Heart right ventricle (tissue), 16 donors: Measurements from ENCODE around the gene LTO1. TPM values are rescaled to one million over a fixed set of nuclear protein-coding genes. Genes with fewer than 3 reads are reported as not detected.

Source experiments
- ATAC-seq, 8 donors: fragments of 200-7000 bp; cut with Tn5 transposase; one replicate each; pipeline ENCODE4 v1.9.1; 2020; ENCODE audit warnings: mild to moderate bottlenecking in 8 of 8, moderate library complexity in 8 of 8, moderate number of reproducible peaks in 1 of 8
- DNase-seq, 2 donors: peaks; one replicate each; pipeline ENCODE4 v3.0.0-alpha.2; 2020
- H3K27ac ChIP-seq, 10 donors: fragments of 200-600 bp; sonication (generic) in 2 of 10; one replicate each; pipeline versions ENCODE4 v1.5.0 to v1.8.0; 2020 to 2022; ENCODE audit warnings: mild to moderate bottlenecking in 3 of 10
- H3K27me3 ChIP-seq, 7 donors: fragments of 200-600 bp; one replicate each; pipeline ENCODE4 v1.8.0; 2021 to 2022; ENCODE audit warnings: mild to moderate bottlenecking in 2 of 7
- H3K36me3 ChIP-seq, 9 donors: fragments of 200-600 bp; sonication (generic) in 1 of 9; one replicate each; pipeline versions ENCODE4 v1.5.0 to v1.8.0; 2020 to 2022; ENCODE audit warnings: mild to moderate bottlenecking in 2 of 9
- H3K4me1 ChIP-seq, 9 donors: fragments of 200-600 bp; sonication (generic) in 1 of 9; one replicate each; pipeline versions ENCODE4 v1.5.0 to v1.8.0; 2020 to 2022; ENCODE audit warnings: mild to moderate bottlenecking in 4 of 9
- H3K4me3 ChIP-seq, 10 donors: fragments of 200-600 bp; sonication (generic) in 2 of 10; one replicate each; pipeline versions ENCODE4 v1.5.0 to v1.8.0; 2020 to 2022; ENCODE audit warnings: mild to moderate bottlenecking in 7 of 10, moderate library complexity in 2 of 10
- H3K9me3 ChIP-seq, 11 donors: fragments of 200-600 bp in 10 of 11; sonication (generic) in 2 of 11; one replicate each; pipeline versions ENCODE4 v1.5.0 to v1.8.0; 2013 to 2022; ENCODE audit warnings: mild to moderate bottlenecking in 2 of 11, control low read depth in 1 of 11, moderate library complexity in 1 of 11
- WGBS, 2 donors: extraction: QIAGEN DNeasy Blood & Tissue Kit; methylation state at CpG; one replicate each; pipeline ENCODE4 v1.1.7; 2013; ENCODE audit warnings: inconsistent platforms in 1 of 2; 5-methylcytosine and 5-hydroxymethylcytosine counted together
- intact Hi-C, 10 donors: fragments of 100-400 bp; cut with DNase I; formaldehyde crosslinking; loops; one replicate each; pipeline versions ENCODE4 v1.11.1 to v1.14.2; 2022
- polyA plus RNA-seq, 2 donors: library from polyadenylated mRNA; stranded (reverse); fragments of 200-250 nt; gene quantifications; one replicate each; pipeline ENCODE4 v1.2.3, GENCODE V29; 2013
- total RNA-seq, 10 donors: library from RNA; stranded (reverse); fragmentation: NEBNext Ultra II Directional in 3 of 10; extraction: Animal tissue kit (Norgen Biotek cat#: 25700) in 3 of 10; gene quantifications; one replicate each; pipeline versions ENCODE4 v1.2.1 to v1.2.4, GENCODE V29; 2021 to 2023
- TF ChIP-seq, protein P1 (sequence below), 9 donors: fragments of 200-600 bp; sonication (generic) in 2 of 9; IDR thresholded peaks; one replicate each; pipeline versions ENCODE4 v1.5.0 to v1.8.0; 2021 to 2022; ENCODE audit warnings: antibody characterized with exemption in 9 of 9, mild to moderate bottlenecking in 5 of 9, moderate library complexity in 1 of 9
- donor health status: Arrhythmogenic right ventricular cardiomyopathy.
- donor health status: ischemic (EF 13 %, LVEDD 7.1; RV severe dilation, severe dysfunction).
- donor health status: healthy with polysubstance abuse.
- donor health status: DM: no; HTN: yes; CAD: no.
- donor health status: DM: no; HTN: no; CAD: no.
- donor health status: ischemic (EF 25% LVEDD 6.9; RV normal size, moderate dysfunction).
- donor health status: ischemic (EF 25% LVEDD 5.7; RV mildly dilated, moderate dysfunction).
- donor health status: healthy.
- donor health status: DM: yes; HTN: yes; CAD: no.
- donor health status: Ischemic cardiomyopathy.
- donor health status: ischemic (EF 35%, LVEDD 5.7; RV mildly dilated, moderate dysfunction).
- donor health status: nonischemic (EF 11% LVEDD 7.7; RV severe dilation, severe dysfunction).
- donor health status: DM: yes; HTN: yes; CAD: no.
- donor health status: PGD.
- donor health status: ischemic (EF 29% LVEDD 5.4; RV normal size, mild dysfunction).
- donor health status: nonischemic (EF 23%, LVEDD 6.1; RV moderate dilation, normal function).

Gene LTO1
- total and polyA plus RNA-seq, 12 donors = 7.0 to 22.6 (median 8.2) TPM

DNA sequence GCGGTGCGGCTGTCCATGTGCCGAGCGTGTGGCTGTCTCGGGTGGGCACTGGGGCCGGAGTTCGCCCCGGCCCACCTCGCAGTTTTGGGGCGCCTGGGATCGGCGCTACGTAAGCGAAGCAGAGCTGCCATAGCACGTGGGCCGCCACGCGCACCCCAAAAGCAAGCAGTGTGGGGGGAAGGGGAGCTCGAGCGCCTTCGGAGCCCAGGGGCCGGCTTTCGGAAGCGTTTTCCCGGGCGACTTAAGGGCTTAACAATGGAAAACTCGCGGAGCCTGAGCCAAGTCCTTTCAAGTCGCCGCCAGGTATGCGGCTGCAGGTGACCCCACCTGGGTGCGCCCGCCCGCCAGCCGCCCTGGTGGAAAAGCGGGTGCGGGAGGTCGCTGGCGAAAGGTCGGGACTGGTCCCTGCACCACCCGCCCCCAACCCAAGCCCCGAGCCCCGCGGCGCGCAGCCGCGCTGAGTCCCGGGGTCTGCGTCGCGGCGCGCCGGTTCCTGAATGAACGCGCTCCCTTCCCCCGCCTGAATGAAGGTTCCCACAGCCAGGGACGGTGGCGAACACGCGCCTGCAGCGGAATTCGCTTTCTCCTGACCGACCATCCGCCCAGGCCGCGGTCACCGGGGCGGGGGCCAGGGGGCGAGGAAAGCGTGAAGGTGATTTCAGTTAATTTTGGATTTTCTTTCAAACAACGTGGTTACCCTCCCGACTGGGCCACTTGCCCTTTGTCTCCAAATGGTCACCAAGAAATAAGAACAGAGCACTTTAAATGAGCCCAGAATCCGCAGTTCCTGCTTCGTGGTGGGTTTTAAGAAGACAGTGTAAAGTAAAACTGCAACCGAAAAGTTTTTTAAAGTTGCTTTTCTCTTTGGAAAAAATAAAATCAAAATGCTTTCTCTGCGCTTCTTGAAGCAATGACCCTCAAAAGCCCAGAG, 36.9 kb downstream of the LTO1 start:
- H3K27me3 ChIP-seq = peaks cover 0 to 77% (median 14%) of the 10 kb centered on the region in 7 donors
- intact Hi-C loops = loop anchor here in 8 of 10 donors (1.0 to 10.0 kb wide), 7 partner anchors 141 to 196 kb away; no protein-coding TSS in a partner anchor

DNA sequence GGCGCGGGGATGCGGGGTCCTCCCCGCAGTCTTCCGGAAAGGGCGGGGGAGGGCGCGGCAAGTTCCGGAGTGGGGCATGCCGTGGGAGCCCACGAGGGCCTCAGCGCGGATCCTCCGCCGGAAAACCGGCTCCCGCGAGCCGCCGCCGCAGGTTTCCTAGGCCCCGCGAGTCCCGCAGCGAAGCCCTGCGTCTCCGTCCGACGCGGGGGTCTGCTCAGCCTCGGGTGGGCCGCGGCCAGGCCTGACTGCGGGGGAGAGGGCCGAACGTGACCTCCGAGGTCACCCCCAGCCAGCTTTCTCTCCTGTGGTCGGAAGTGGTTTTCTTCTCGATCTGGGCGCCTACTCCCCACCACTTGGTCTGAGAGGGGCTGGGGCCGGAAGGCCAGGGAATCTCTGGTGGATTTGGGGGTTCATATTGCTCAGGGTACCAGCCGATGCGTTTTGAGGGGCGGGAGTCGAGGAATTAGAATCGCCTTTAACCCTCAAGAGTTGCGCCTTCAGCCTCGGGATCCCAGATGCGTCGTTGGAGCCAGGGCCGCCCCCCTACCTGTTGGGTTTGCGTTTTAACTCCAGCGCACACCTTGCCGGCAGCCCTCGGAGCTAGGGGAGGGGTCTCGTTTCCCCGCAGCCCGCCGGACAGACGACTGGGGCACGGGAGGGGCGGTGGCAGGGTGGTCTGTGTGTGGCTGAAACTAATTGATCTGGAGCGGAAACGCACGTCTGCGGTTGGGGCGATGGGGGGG, 37.8 kb downstream of the LTO1 start:
- Histone ChIP-seq H3K27me3 (peaks cover 0 to 77% (median 14%) of the 10 kb centered on the region in 7 donors), H3K9me3 (no peaks in the 10 kb centered on the region), H3K36me3 (no peaks in the 10 kb centered on the region), H3K4me3 (peak overlapping the region; percentile 23 to 99 (median 80)), H3K4me1 (peaks cover 0 to 65% (median 55%) of the 10 kb centered on the region in 9 donors), H3K27ac (peak overlapping the region in 8 of 10 donors; percentile 67 to 95 (median 82))
- DNase-seq (no peak), ATAC-seq (no peak)
- intact Hi-C loops = loop anchor here in 5 of 10 donors (5.0 to 10.0 kb wide), 4 partner anchors 140 to 195 kb away; no protein-coding TSS in a partner anchor
- WGBS, 2 donors = 20 to 25% methylated on average over 67 of the region's 67 CpGs
- TF ChIP-seq, protein P1, sequence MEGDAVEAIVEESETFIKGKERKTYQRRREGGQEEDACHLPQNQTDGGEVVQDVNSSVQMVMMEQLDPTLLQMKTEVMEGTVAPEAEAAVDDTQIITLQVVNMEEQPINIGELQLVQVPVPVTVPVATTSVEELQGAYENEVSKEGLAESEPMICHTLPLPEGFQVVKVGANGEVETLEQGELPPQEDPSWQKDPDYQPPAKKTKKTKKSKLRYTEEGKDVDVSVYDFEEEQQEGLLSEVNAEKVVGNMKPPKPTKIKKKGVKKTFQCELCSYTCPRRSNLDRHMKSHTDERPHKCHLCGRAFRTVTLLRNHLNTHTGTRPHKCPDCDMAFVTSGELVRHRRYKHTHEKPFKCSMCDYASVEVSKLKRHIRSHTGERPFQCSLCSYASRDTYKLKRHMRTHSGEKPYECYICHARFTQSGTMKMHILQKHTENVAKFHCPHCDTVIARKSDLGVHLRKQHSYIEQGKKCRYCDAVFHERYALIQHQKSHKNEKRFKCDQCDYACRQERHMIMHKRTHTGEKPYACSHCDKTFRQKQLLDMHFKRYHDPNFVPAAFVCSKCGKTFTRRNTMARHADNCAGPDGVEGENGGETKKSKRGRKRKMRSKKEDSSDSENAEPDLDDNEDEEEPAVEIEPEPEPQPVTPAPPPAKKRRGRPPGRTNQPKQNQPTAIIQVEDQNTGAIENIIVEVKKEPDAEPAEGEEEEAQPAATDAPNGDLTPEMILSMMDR (IDR thresholded peaks at IDR 0.05) = no peak

More for the DNA sequence above, 36.9 kb downstream of the LTO1 start:
- ATAC-seq = peak in 4 of 8 donors; percentile 12 to 41 (median 20)
- H3K4me1 ChIP-seq = peaks cover 0 to 69% (median 57%) of the 10 kb centered on the region in 9 donors
- H3K27ac ChIP-seq = peak overlapping the region in 9 of 10 donors; percentile 64 to 99 (median 81)
- TF ChIP-seq, protein P1 (IDR thresholded peaks at IDR 0.05) = no peak
- peaks cover 0 to 3% (median 0%) of the 10 kb centered on the region in 9 donors for H3K36me3 ChIP-seq
- WGBS, 2 donors = 2 to 3% methylated on average over 77 to 78 of the region's 78 CpGs
- peak; percentile 55 to 69 for DNase-seq
- no peaks in the 10 kb centered on the region for H3K9me3 ChIP-seq
- peak overlapping the region; percentile 37 to 99 (median 80) for H3K4me3 ChIP-seq

- DNase-seq = peak; percentile 78 to 88
- Histone ChIP-seq H3K27ac (peak overlapping the region in 9 of 10 donors; percentile 49 to 95 (median 75)), H3K27me3 (peaks cover 0 to 72% (median 14%) of the 10 kb centered on the region in 7 donors), H3K9me3 (no peaks in the 10 kb centered on the region), H3K4me3 (peak overlapping the region; percentile 23 to 99 (median 80)), H3K36me3 (no peaks in the 10 kb centered on the region), H3K4me1 (peaks cover 0 to 65% (median 55%) of the 10 kb centered on the region in 9 donors)
- WGBS, 2 donors = 3 to 4% methylated on average over 57 to 63 of the region's 63 CpGs
- TF ChIP-seq, protein P1 (IDR thresholded peaks at IDR 0.05) = no peak
- ATAC-seq = peak; percentile 29 to 61 (median 52)
- intact Hi-C loops = loop anchor here in 5 of 10 donors (5.0 to 10.0 kb wide), 4 partner anchors 139 to 194 kb away; no protein-coding TSS in a partner anchor
Measured at GRCh38 chr11:69636512-69637197, 38.5 kb downstream of the LTO1 start.
